BLaER1 treated with 17β-estradiol and CSF1 and Interleukin-3, amounts not matched to agents 10 nM and 100 nM (cell line): ENCODE measurements around the gene SUGT1.
"Not testable (repeated sequence)": the region's sequence is repeated elsewhere in the genome, so short reads cannot be mapped to it uniquely, and the experiment has no call there.

ENCODE experiments used
- H3K27ac ChIP-seq, 11 experiments: shearing (Covaris generic); formaldehyde crosslinking; 2 replicates each; pipeline ENCODE4 v1.8.1; 2022
- H3K27me3 ChIP-seq, 11 experiments: shearing (Covaris generic); formaldehyde crosslinking; 2 replicates each; pipeline ENCODE4 v1.8.1; 2022
- H3K36me3 ChIP-seq, 11 experiments: shearing (Covaris generic); formaldehyde crosslinking; 2 replicates each; pipeline ENCODE4 v1.8.1; 2022
- H3K4me1 ChIP-seq, 10 experiments: shearing (Covaris generic); formaldehyde crosslinking; 2 replicates each; pipeline ENCODE4 v1.8.1; 2022
- H3K4me2 ChIP-seq, 11 experiments: shearing (Covaris generic); formaldehyde crosslinking; 2 replicates each; pipeline ENCODE4 v1.8.1; 2022
- H3K4me3 ChIP-seq, 10 experiments: shearing (Covaris generic); formaldehyde crosslinking; 2 replicates each; pipeline ENCODE4 v1.8.1; 2022
- H3K9ac ChIP-seq, 11 experiments: shearing (Covaris generic); formaldehyde crosslinking; 2 replicates each; pipeline ENCODE4 v1.8.1; 2022
- H3K9me3 ChIP-seq, 11 experiments: shearing (Covaris generic); formaldehyde crosslinking; replicated peaks in 1 of 11; 2 replicates each; pipeline ENCODE4 v1.8.1; 2022
- H4K20me1 ChIP-seq, 11 experiments: shearing (Covaris generic); formaldehyde crosslinking; 2 replicates each; pipeline ENCODE4 v1.8.1; 2022
- Cebpa-rat ChIP-seq, 11 experiments: shearing (Covaris generic); IDR thresholded peaks; 2 replicates each; pipeline ENCODE4 v1.8.1; 2022

Gene SUGT1

DNA sequence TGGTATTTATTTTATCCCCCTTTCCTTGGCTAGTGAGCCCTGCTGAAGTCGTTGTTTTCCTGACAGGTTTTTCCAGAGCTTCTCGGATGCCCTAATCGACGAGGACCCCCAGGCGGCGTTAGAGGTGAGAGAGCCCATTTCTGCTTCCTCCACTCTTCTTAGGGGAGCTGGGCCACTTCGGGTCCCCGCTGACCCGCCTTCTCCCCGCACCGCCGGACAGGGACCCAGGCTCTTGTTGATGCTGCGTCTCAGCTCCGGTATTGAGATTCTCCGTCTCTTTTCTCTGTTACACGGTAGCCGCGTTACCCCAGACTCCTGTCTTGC lies 306 bp downstream of the SUGT1 start:
- Histone ChIP-seq H3K27ac (peak overlapping the region; percentile 92 to 99 (median 96)), H3K4me2 (peak overlapping the region; percentile 83 to 98 (median 94)), H3K27me3 (no peaks in the 10 kb centered on the region), H3K4me3 (peak overlapping the region; percentile 76 to 96 (median 84)), H3K9ac (peak overlapping the region; percentile 86 to 98 (median 94)), H3K9me3 (no peaks in the 10 kb centered on the region), H4K20me1 (peaks cover 3 to 44% (median 22%) of the 10 kb centered on the region in 11 experiments; a peak in 12 of 22 replicates), H3K4me1 (peaks cover 24 to 43% (median 33%) of the 10 kb centered on the region in 10 experiments), H3K36me3 (peaks cover 34 to 60% (median 47%) of the 10 kb centered on the region in 11 experiments)
- TF ChIP-seq Cebpa-rat (IDR thresholded peaks at IDR 0.05): no peak

DNA sequence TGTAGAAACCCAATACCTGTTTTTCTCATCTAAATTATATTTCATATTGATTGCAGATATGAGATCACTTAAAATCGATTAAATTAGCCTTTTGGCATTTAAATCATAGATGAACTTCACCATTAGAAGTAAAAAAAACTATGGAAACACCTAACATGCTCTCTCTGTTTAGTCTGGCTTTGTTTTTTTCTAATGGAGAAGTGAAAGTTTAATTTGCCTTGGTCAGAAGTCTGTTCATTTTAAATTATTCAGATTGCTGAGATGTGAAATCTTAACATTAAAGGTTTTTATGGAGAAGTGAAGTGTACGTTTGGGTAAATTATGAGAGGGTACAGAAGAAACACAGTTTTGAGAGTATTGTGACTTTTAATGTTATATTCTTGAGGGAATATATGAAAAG lies 6.7 kb downstream of the SUGT1 start:
- Histone ChIP-seq H3K27me3 (no peaks in the 10 kb centered on the region), H3K9me3 (no peaks in the 10 kb centered on the region), H3K36me3 (peaks cover 65 to 97% (median 74%) of the 10 kb centered on the region in 11 experiments), H3K4me1 (peaks cover 5 to 36% (median 19%) of the 10 kb centered on the region in 10 experiments; a peak in 18 of 20 replicates), H3K27ac (no peak overlapping the region), H3K9ac (no peak overlapping the region), H3K4me2 (no peak overlapping the region), H4K20me1 (peaks cover 3 to 47% (median 22%) of the 10 kb centered on the region in 11 experiments; a peak in 14 of 22 replicates), H3K4me3 (no peak overlapping the region)
- TF ChIP-seq Cebpa-rat (IDR thresholded peaks at IDR 0.05): no peak

DNA sequence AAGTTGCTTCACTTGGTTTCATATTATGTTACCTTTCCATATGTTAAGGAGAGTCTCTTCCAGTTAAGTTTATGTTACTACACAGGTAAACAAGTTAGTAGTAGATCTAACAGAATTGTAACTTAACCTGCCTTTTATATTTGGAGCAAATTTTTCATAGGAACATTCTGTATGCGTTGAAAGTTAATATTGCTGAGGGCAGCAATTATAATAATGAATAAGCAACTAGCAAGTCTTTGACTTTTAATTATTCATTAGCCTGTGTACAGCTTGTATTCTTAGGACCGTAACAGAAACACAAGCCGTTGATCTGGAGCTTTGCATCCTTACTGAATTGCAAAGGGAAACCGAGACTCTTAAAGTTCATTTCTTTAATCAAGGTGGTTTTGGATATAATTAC lies 11.6 kb downstream of the SUGT1 start:
- Histone ChIP-seq H3K36me3 (peaks cover 76 to 96% (median 90%) of the 10 kb centered on the region in 11 experiments), H3K4me2 (no peak overlapping the region; a peak in 1 of 22 replicates), H3K4me1 (peaks cover 0 to 13% (median 0%) of the 10 kb centered on the region in 10 experiments; a peak in 5 of 20 replicates), H4K20me1 (peaks cover 0 to 30% (median 6%) of the 10 kb centered on the region in 11 experiments; a peak in 13 of 22 replicates), H3K9me3 (no peaks in the 10 kb centered on the region), H3K27me3 (no peaks in the 10 kb centered on the region), H3K27ac (no peak overlapping the region), H3K4me3 (no peak overlapping the region), H3K9ac (no peak overlapping the region; a peak in 1 of 22 replicates)
- no peak for TF ChIP-seq Cebpa-rat (IDR thresholded peaks at IDR 0.05)

DNA sequence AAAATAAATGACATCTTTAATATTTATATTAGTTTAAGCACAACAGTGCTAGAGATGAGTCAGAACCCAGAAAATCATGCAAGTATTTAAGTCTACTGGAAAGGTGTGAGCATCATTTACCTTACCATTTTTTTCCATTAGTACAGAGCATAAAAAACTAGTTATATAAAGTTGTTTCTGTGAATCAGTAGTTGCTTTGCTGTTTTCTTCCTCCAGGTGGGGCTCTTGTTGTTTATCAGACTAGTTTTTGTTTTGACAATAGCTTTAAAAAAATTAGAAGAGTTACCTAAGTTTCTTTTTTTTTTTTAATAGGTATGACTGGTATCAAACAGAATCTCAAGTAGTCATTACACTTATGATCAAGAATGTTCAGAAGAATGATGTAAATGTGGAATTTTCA lies 12.7 kb downstream of the SUGT1 start:
- Histone ChIP-seq H3K9ac (no peak overlapping the region), H3K4me1 (peaks cover 0 to 13% (median 0%) of the 10 kb centered on the region in 10 experiments; a peak in 5 of 20 replicates), H3K9me3 (no peaks in the 10 kb centered on the region), H3K4me2 (no peak overlapping the region), H4K20me1 (peaks cover 0 to 38% (median 8%) of the 10 kb centered on the region in 11 experiments; a peak in 13 of 22 replicates), H3K4me3 (no peak overlapping the region), H3K36me3 (peaks cover 79 to 97% (median 94%) of the 10 kb centered on the region in 11 experiments), H3K27me3 (no peaks in the 10 kb centered on the region), H3K27ac (no peak overlapping the region)
- no peak for TF ChIP-seq Cebpa-rat (IDR thresholded peaks at IDR 0.05)

DNA sequence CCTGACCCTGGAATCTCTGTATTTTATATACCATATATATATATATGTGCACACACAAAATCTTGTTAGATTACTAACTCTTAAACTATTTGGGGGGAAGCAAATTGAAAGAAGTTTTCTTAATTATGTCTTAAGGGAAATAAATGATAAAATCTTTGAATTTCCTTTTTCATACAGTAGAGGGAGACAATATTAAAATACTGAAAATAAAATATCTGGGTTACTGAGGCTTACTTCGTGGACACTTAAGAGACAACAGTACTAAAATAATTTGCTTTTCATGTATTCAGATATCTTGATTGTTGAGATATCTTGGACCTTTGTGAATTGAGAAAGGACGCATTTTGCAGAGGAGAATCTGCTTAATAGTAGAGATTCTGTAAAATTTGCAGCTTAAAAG lies 17.0 kb downstream of the SUGT1 start:
- H3K4me3 ChIP-seq: no peak overlapping the region
- no peak overlapping the region for H3K9ac ChIP-seq
- no peaks in the 10 kb centered on the region for H3K9me3 ChIP-seq
- no peaks in the 10 kb centered on the region for H3K27me3 ChIP-seq
- no peak for TF ChIP-seq Cebpa-rat (IDR thresholded peaks at IDR 0.05)
- peaks cover 0 to 64% (median 13%) of the 10 kb centered on the region in 11 experiments; a peak in 11 of 22 replicates for H4K20me1 ChIP-seq
- H3K4me1 ChIP-seq: no peaks in the 10 kb centered on the region
- peaks cover 68 to 96% (median 88%) of the 10 kb centered on the region in 11 experiments for H3K36me3 ChIP-seq
- no peak overlapping the region for H3K27ac ChIP-seq
- no peak overlapping the region for H3K4me2 ChIP-seq

DNA sequence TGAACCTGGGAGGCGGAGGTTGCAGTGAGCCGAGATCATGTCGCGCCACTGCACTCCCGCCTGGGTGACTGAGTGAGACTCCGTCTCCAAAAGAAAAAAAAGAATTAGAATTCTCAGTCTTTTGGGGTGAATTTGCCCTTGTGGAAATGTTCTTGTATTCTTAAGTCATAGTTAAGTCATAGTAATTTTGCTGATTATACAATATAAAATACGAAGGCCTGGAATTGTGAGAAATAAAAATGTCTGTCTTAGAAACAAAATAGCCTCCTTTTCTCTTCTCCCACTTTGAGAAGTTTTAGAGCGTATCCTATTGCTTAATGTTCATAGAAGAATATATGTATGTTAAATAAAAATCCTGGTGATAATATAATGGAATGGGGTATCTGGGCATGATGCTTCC lies 18.1 kb downstream of the SUGT1 start:
- Histone ChIP-seq H3K36me3 (peaks cover 72 to 99% (median 91%) of the 10 kb centered on the region in 11 experiments), H3K27ac (no peak overlapping the region), H3K4me1 (no peaks in the 10 kb centered on the region), H3K9me3 (no peaks in the 10 kb centered on the region), H3K9ac (no peak overlapping the region), H4K20me1 (peaks cover 0 to 66% (median 21%) of the 10 kb centered on the region in 11 experiments; a peak in 12 of 22 replicates), H3K4me2 (no peak overlapping the region), H3K27me3 (no peaks in the 10 kb centered on the region), H3K4me3 (no peak overlapping the region)
- no peak for TF ChIP-seq Cebpa-rat (IDR thresholded peaks at IDR 0.05)

DNA sequence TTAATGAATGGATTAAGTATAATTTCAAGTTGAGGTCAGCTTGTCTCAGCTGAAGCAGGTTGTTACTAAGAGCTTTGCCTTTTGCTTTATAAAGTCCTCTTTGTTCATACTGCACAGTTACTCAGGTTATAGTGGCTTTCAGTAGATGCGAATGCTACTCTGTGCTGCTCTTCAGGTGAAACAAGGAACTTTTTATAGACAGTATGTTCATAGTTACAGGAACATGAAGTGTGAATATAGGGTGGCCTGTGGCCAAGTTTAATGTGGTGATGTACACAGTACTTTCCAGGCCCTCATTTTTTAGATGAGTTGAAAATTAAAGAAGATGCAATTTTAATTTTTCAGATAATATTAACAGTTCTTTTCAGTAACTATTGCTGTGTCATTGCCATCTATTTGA lies 20.8 kb downstream of the SUGT1 start:
- Histone ChIP-seq H3K36me3 (peaks cover 72 to 99% (median 91%) of the 10 kb centered on the region in 11 experiments), H3K4me1 (no peaks in the 10 kb centered on the region)

DNA sequence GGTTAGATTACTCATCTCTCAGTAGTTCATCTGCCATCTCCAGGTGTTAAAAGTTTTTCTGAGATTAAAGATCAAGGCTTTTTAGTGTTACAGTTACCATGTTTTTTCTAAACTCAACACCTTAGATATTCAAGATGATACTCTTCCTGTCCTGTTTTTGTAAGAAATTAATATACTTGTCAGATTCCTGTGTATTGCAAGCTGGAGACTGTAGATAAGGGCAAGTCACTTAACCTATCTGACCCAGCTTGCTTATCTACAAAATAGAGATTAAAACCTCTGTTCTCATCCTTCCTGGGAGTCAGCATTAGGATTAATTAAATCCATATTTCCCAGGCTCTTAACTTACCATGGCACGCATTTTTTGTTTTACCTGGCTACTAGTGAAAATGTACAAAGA lies 25.2 kb downstream of the SUGT1 start:
- Histone ChIP-seq H3K9me3 (no peaks in the 10 kb centered on the region), H3K27ac (no peak overlapping the region), H3K4me2 (no peak overlapping the region), H3K9ac (no peak overlapping the region), H3K27me3 (no peaks in the 10 kb centered on the region), H4K20me1 (peaks cover 0 to 62% (median 15%) of the 10 kb centered on the region in 11 experiments; a peak in 10 of 22 replicates), H3K4me1 (no peaks in the 10 kb centered on the region), H3K4me3 (no peak overlapping the region), H3K36me3 (peaks cover 84 to 99% (median 94%) of the 10 kb centered on the region in 11 experiments)
- TF ChIP-seq Cebpa-rat (IDR thresholded peaks at IDR 0.05): no peak

More for the DNA sequence above, 20.8 kb downstream of the SUGT1 start:
- H3K4me2 ChIP-seq: no peak overlapping the region
- H3K4me3 ChIP-seq: no peak overlapping the region
- H3K27me3 ChIP-seq: no peaks in the 10 kb centered on the region
- H4K20me1 ChIP-seq: peaks cover 0 to 82% (median 15%) of the 10 kb centered on the region in 11 experiments; a peak in 10 of 22 replicates
- no peaks in the 10 kb centered on the region for H3K9me3 ChIP-seq
- H3K27ac ChIP-seq: no peak overlapping the region
- H3K9ac ChIP-seq: no peak overlapping the region
- no peak for TF ChIP-seq Cebpa-rat (IDR thresholded peaks at IDR 0.05)

DNA sequence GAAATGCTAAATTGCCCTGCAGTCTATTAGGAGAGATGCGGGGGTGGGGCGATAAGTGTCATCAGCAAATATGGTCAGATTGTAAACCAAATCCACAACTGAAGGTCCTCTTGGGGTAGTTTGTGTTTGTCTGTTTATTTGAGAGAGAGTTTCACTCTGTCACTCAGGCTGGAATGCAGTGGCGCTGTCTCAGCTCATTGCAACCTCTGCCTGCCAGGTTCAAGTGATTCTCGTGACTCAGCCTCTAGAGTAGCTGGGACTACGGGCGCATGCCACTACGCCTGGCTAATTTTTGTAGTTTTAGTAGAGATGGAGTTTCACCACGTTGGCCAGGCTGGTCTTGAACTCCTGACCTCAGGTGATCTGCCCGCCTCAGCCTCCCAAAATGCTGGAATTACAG lies 33.2 kb downstream of the SUGT1 start:
- peaks cover 83 to 100% (median 88%) of the 10 kb centered on the region in 11 experiments for H3K36me3 ChIP-seq
- H3K4me3 ChIP-seq, H3K27me3 ChIP-seq: not testable (repeated sequence)

DNA sequence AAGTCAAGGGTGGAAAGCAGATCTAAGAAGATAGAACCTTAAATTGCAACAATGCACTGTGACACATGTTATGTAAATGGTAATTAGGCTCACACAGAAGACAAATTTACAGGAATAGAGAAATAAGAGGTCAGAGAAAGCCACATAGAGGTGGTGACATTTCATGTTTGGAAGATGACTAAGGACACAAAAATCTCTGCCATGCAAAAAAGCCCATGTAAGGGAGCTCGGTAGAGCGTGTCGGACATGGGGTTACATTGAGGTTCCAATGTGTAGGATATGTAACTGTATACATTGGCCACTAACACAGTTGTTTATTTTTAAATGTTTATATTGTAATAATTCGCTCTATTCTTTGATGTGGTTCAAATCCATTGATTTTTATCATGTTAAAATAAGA lies 33.7 kb downstream of the SUGT1 start:
- peaks cover 0 to 8% (median 1%) of the 10 kb centered on the region in 10 experiments; a peak in 8 of 20 replicates for H3K4me1 ChIP-seq
- no peak overlapping the region for H3K4me3 ChIP-seq
- H3K9ac ChIP-seq: no peak overlapping the region
- H4K20me1 ChIP-seq: peaks cover 0 to 10% (median 0%) of the 10 kb centered on the region in 11 experiments; a peak in 3 of 22 replicates
- peaks cover 77 to 100% (median 88%) of the 10 kb centered on the region in 11 experiments for H3K36me3 ChIP-seq
- H3K27ac ChIP-seq: no peak overlapping the region
- no peak overlapping the region for H3K4me2 ChIP-seq
- H3K9me3 ChIP-seq: no peaks in the 10 kb centered on the region
- no peaks in the 10 kb centered on the region for H3K27me3 ChIP-seq
- TF ChIP-seq Cebpa-rat (IDR thresholded peaks at IDR 0.05): no peak

More for the DNA sequence above, 33.2 kb downstream of the SUGT1 start:
- H3K9me3 ChIP-seq, H3K27ac ChIP-seq, H4K20me1 ChIP-seq, H3K4me2 ChIP-seq, H3K4me1 ChIP-seq, H3K9ac ChIP-seq: not testable (repeated sequence)
